ENCODE measurements around the gene PRKCA. TPM values are rescaled to one million over a fixed set of nuclear protein-coding genes. Genes with fewer than 3 reads are reported as not detected.
A peak's percentile ranks its signal among the peaks of the same experiment; 100 is the strongest.

PRKCA gene
- total RNA-seq, 2 experiments from 2014 or later: 84.4 to 87.9 TPM

GRCh38 chr17:66687570-66688284 lies 385.3 kb downstream of the PRKCA start:
- Mint-ChIP-seq H3K36me3 (ENCODE audit: low read depth) (peaks cover 47% of the 10 kb centered on the region), H3K4me3 (no peak overlapping the region), H3K4me1 (ENCODE audit: low read depth) (peaks cover 12% of the 10 kb centered on the region), H3K9me3 (no peaks in the 10 kb centered on the region), H3K27me3 (no peaks in the 10 kb centered on the region), H3K27ac (no peak overlapping the region)
- intact Hi-C loops (cut with micrococcal nuclease): no loop called here
- POLR2A ChIA-PET: no interaction called here
- DNase-seq (no peak), ATAC-seq (no peak)
- CTCF ChIA-PET: interaction anchor here (1.7 to 2.2 kb wide), 2 partner anchors 10 to 121 kb away, joined by 4 to 6 read pairs; no protein-coding TSS in a partner anchor
- TF ChIP-seq CTCF (IDR thresholded peaks at IDR 0.05): no peak

- no peaks in the 10 kb centered on the region for H3K9me3 Mint-ChIP-seq
- no peak for DNase-seq
- ATAC-seq: no peak
- no peak overlapping the region for H3K4me3 Mint-ChIP-seq
- H3K27ac Mint-ChIP-seq: peak overlapping the region; percentile 7
- no peaks in the 10 kb centered on the region for H3K27me3 Mint-ChIP-seq
- H3K4me1 Mint-ChIP-seq (ENCODE audit: low read depth): peaks cover 10% of the 10 kb centered on the region
- H3K36me3 Mint-ChIP-seq (ENCODE audit: low read depth): peaks cover 49% of the 10 kb centered on the region
- no peak for TF ChIP-seq CTCF (IDR thresholded peaks at IDR 0.05)
- intact Hi-C loops (cut with micrococcal nuclease): no loop called here
- ChIA-PET CTCF (no interaction called here), POLR2A (no interaction called here)
Measured at GRCh38 chr17:66689221-66689620, 386.8 kb downstream of the PRKCA start.

GRCh38 chr17:66690166-66690565 lies 387.8 kb downstream of the PRKCA start:
- Mint-ChIP-seq H3K27ac (no peak overlapping the region), H3K9me3 (no peaks in the 10 kb centered on the region), H3K4me1 (ENCODE audit: low read depth) (peaks cover 12% of the 10 kb centered on the region), H3K4me3 (no peak overlapping the region), H3K27me3 (no peaks in the 10 kb centered on the region), H3K36me3 (ENCODE audit: low read depth) (peaks cover 57% of the 10 kb centered on the region)
- ATAC-seq: no peak
- no peak for TF ChIP-seq CTCF (IDR thresholded peaks at IDR 0.05)
- intact Hi-C loops (cut with micrococcal nuclease): no loop called here
- DNase-seq: no peak
- CTCF ChIA-PET: no interaction called here
- POLR2A ChIA-PET: no interaction called here

- peaks cover 12% of the 10 kb centered on the region for H3K4me1 Mint-ChIP-seq (ENCODE audit: low read depth)
- ATAC-seq (no peak), DNase-seq (no peak)
- H3K4me3 Mint-ChIP-seq: no peak overlapping the region
- peaks cover 1% of the 10 kb centered on the region for H3K9me3 Mint-ChIP-seq
- intact Hi-C loops (cut with micrococcal nuclease): no loop called here
- ChIA-PET CTCF (no interaction called here), POLR2A (interaction anchor here (1.2 kb wide), 1 partner anchor 12 kb away, joined by 3 read pairs; no protein-coding TSS in a partner anchor)
- no peaks in the 10 kb centered on the region for H3K27me3 Mint-ChIP-seq
- peak overlapping the region; percentile 70 for H3K27ac Mint-ChIP-seq
- H3K36me3 Mint-ChIP-seq (ENCODE audit: low read depth): peaks cover 73% of the 10 kb centered on the region
- TF ChIP-seq CTCF (IDR thresholded peaks at IDR 0.05): no peak
Measured at GRCh38 chr17:66691644-66692420, 389.4 kb downstream of the PRKCA start.

GRCh38 chr17:66692421-66692690 lies 389.9 kb downstream of the PRKCA start:
- POLR2A ChIA-PET: interaction anchor here (1.2 kb wide), 1 partner anchor 13 kb away, joined by 3 read pairs; no protein-coding TSS in a partner anchor
- Mint-ChIP-seq H3K27ac (no peak overlapping the region), H3K4me1 (ENCODE audit: low read depth) (peaks cover 8% of the 10 kb centered on the region), H3K27me3 (no peaks in the 10 kb centered on the region), H3K36me3 (ENCODE audit: low read depth) (peaks cover 73% of the 10 kb centered on the region), H3K4me3 (no peak overlapping the region), H3K9me3 (peaks cover 5% of the 10 kb centered on the region)
- intact Hi-C loops (cut with micrococcal nuclease): no loop called here
- CTCF ChIA-PET: no interaction called here
- TF ChIP-seq CTCF (IDR thresholded peaks at IDR 0.05): no peak
- no peak for ATAC-seq
- DNase-seq: no peak
